WTC11 (cell line): ENCODE results near the gene GPR158. TPM values are rescaled to one million over a fixed set of nuclear protein-coding genes. Genes with fewer than 3 reads are reported as not detected.

ENCODE experiments used
- ATAC-seq: fragments of 200-7000 bp; cut with Tn5 transposase; 2 replicates; pipeline ENCODE4 v1.10.0; 2021; ENCODE audit warnings: mild to moderate bottlenecking, moderate library complexity
- CTCF ChIA-PET: fragments of 300-600 bp; sonication (Branson Sonifier 250); formaldehyde crosslinking; loops from one replicate; lab custom pipeline; 2021; ENCODE audit warnings: antibody characterized with exemption; lab: Charles Lee
- POLR2A ChIA-PET: fragments of 350-600 bp; sonication (Branson Sonifier 250); formaldehyde crosslinking; loops from one replicate; lab custom pipeline; 2021; ENCODE audit warnings: antibody characterized with exemption; lab: Charles Lee
- DNase-seq: peaks from one replicate; pipeline ENCODE4 v3.0.0; 2021; ENCODE audit warnings: low spot score
- H3K27ac Mint-ChIP-seq: 2 replicates; pipeline ENCODE4 v1.8.0; 2021; ENCODE audit warnings: mixed read lengths
- H3K27me3 Mint-ChIP-seq: 2 replicates; pipeline ENCODE4 v1.8.0; 2021; ENCODE audit warnings: low read depth, mild to moderate bottlenecking, moderate library complexity, mixed read lengths
- H3K36me3 Mint-ChIP-seq: 2 replicates; pipeline ENCODE4 v1.8.0; 2021; ENCODE audit warnings: mixed read lengths
- H3K4me1 Mint-ChIP-seq: 2 replicates; pipeline ENCODE4 v1.8.0; 2022; ENCODE audit warnings: mixed read lengths
- H3K4me3 Mint-ChIP-seq: 2 replicates; pipeline ENCODE4 v1.8.0; 2021; ENCODE audit warnings: mild to moderate bottlenecking, moderate library complexity, mixed read lengths
- H3K9me3 Mint-ChIP-seq: 2 replicates; pipeline ENCODE4 v1.8.0; 2021; ENCODE audit warnings: mixed read lengths
- ATF1 ChIP-seq: sonication (generic); formaldehyde crosslinking; IDR thresholded peaks from 2 replicates; pipeline ENCODE4 v1.8.1; 2023; ENCODE audit warnings: mild to moderate bottlenecking, moderate library complexity, missing genetic modification reagents
- CDX4 ChIP-seq: fragments of 250-450 bp; sonication (Bioruptor Pico); IDR thresholded peaks from 2 replicates; pipeline ENCODE4 v1.9.0; 2021; ENCODE audit warnings: moderate library complexity, mild to moderate bottlenecking, inconsistent platforms, borderline replicate concordance
- CTCF ChIP-seq: fragments of 200-600 bp; IDR thresholded peaks from 2 replicates; pipeline ENCODE4 v1.8.0; 2022; ENCODE audit warnings: antibody characterized with exemption
- FOXK1 ChIP-seq: sonication (generic); formaldehyde crosslinking; IDR thresholded peaks from 2 replicates; pipeline ENCODE4 v1.8.0; 2022; ENCODE audit warnings: mild to moderate bottlenecking, moderate library complexity, missing genetic modification reagents
- FOXP1 ChIP-seq: sonication (generic); formaldehyde crosslinking; IDR thresholded peaks from 2 replicates; pipeline ENCODE4 v1.8.0; 2022; ENCODE audit warnings: missing genetic modification reagents, mild to moderate bottlenecking, moderate library complexity, borderline replicate concordance
- KAT7 ChIP-seq: sonication (generic); formaldehyde crosslinking; IDR thresholded peaks from 2 replicates; pipeline ENCODE4 v1.8.1; 2023; ENCODE audit warnings: missing genetic modification reagents, mild to moderate bottlenecking, borderline replicate concordance
- MYBL2 ChIP-seq: sonication (generic); formaldehyde crosslinking; IDR thresholded peaks from 2 replicates; pipeline ENCODE4 v1.8.1; 2023; ENCODE audit warnings: mild to moderate bottlenecking, moderate library complexity, missing genetic modification reagents
- NR2C2 ChIP-seq: sonication (generic); formaldehyde crosslinking; IDR thresholded peaks from 2 replicates; pipeline ENCODE4 v1.8.0; 2022; ENCODE audit warnings: mild to moderate bottlenecking, missing genetic modification reagents
- SMAD3 ChIP-seq: sonication (generic); formaldehyde crosslinking; IDR thresholded peaks from 2 replicates; pipeline ENCODE4 v1.8.0; 2022; ENCODE audit warnings: missing genetic modification reagents, mild to moderate bottlenecking, borderline replicate concordance
- STAT6 ChIP-seq: sonication (generic); formaldehyde crosslinking; conservative IDR thresholded peaks from 2 replicates; pipeline ENCODE4 v1.8.1; 2023; ENCODE audit warnings: mild to moderate bottlenecking, low read depth, missing genetic modification reagents, moderate library complexity
- ZNF317 ChIP-seq: sonication (generic); formaldehyde crosslinking; IDR thresholded peaks from 2 replicates; pipeline ENCODE4 v1.8.1; 2023; ENCODE audit warnings: low read depth, mild to moderate bottlenecking, moderate library complexity, missing genetic modification reagents, borderline replicate concordance
- ZNF532 ChIP-seq: fragments of 250-450 bp; sonication (Bioruptor Pico); IDR thresholded peaks from 2 replicates; pipeline ENCODE4 v1.9.0; 2021; ENCODE audit warnings: mild to moderate bottlenecking, borderline replicate concordance
- total RNA-seq: library from RNA; stranded (reverse); gene quantifications from 3 replicates; pipeline ENCODE4 v1.2.3, GENCODE V29; 2021

The GPR158 gene
- total RNA-seq, 1 experiment from 2014 or later: 0.63 TPM

GRCh38 chr10:25509151-25509550 lies 334.4 kb downstream of the GPR158 start (continued):
- TF ChIP-seq FOXK1 (CRISPR knock-in tag): no peak

- Mint-ChIP-seq H3K4me1 (peaks cover 11% of the 10 kb centered on the region), H3K27ac (no peak overlapping the region), H3K9me3 (peaks cover 17% of the 10 kb centered on the region), H3K27me3 (no peaks in the 10 kb centered on the region; the same call in 1 of the 2 replicates), H3K4me3 (no peak overlapping the region), H3K36me3 (peaks cover 15% of the 10 kb centered on the region)
- ATAC-seq (no peak), DNase-seq (no peak)
- ChIA-PET CTCF (interaction anchor here (0.8 to 1.1 kb wide), 2 partner anchors 116 to 164 kb away, joined by 4 read pairs; no protein-coding TSS in a partner anchor), POLR2A (no interaction called here)
- TF ChIP-seq STAT6 (CRISPR knock-in tag) (no peak), FOXP1 (no peak), CDX4 (no peak)
Observed at GRCh38 chr10:25522294-25522693, 347.5 kb downstream of the GPR158 start.

DNA sequence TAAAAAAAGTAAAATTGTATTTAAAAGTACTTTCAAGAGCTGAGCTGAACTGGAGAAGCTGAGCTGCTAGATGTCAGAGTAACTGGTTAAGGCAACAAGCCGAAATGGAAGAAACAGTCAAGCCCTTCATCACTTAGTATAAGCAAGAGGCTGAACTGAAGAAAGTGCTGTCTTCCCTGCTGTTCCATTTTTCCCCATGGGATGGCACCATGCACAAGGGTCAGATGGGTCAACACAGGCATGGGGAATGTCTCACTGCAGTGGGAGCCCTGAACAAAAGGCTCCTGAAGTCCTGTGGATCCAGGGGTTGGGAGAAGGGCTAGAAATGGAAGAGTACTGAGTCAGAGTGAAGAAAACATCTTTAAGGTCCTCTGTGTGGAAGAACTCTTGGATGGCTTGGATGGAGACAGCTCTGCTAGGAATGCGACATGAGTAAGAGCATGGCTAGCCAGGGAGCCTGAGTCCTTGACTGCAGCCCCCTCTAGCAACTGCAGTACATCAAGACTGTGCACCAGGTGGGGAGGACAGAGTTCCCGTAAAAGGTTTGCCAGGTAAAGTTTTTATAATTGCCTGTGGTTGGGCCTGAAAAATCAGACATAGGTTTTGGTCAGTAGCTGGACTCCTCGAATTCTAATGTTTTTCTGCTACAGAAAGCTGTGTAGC lies 348.3 kb downstream of the GPR158 start:
- POLR2A ChIA-PET: no interaction called here
- peak; percentile 99 for ATAC-seq
- CTCF ChIA-PET: interaction anchor here (0.8 to 1.1 kb wide), 2 partner anchors 116 to 163 kb away, joined by 4 read pairs; no protein-coding TSS in a partner anchor

More for the DNA sequence above, 348.3 kb downstream of the GPR158 start:
- Mint-ChIP-seq H3K9me3 (peaks cover 17% of the 10 kb centered on the region), H3K36me3 (peaks cover 15% of the 10 kb centered on the region), H3K27ac (no peak overlapping the region), H3K4me3 (no peak overlapping the region), H3K4me1 (peaks cover 11% of the 10 kb centered on the region)
- peak; percentile 80 for DNase-seq
- TF ChIP-seq MYBL2 (CRISPR knock-in tag): no peak
- no peak for TF ChIP-seq NR2C2 (CRISPR knock-in tag)
- TF ChIP-seq CTCF: peak; percentile 48
- no peak for TF ChIP-seq ATF1
- no peak for TF ChIP-seq KAT7 (CRISPR knock-in tag)
- no peak for TF ChIP-seq ZNF317 (CRISPR knock-in tag)
- no peak for TF ChIP-seq ZNF532 (CRISPR knock-in tag)
- no peak for TF ChIP-seq SMAD3 (CRISPR knock-in tag)
- TF ChIP-seq, all 79 proteins: peak for 1
- no peaks in the 10 kb centered on the region; the same call in 1 of the 2 replicates for H3K27me3 Mint-ChIP-seq
